Hepatocyte (in vitro differentiated cells): ENCODE results near the gene DIAPH3. TPM values are rescaled to one million over a fixed set of nuclear protein-coding genes. Genes with fewer than 3 reads are reported as not detected.
A peak's percentile ranks its signal among the peaks of the same experiment; 100 is the strongest.

Experiments
- DNase-seq: peaks from one replicate; pipeline ENCODE4 v3.0.0-alpha.2; 2016; ENCODE audit warnings: low spot score
- H2AFZ ChIP-seq: fragments of 200-600 bp; sonication (generic); 2 replicates; pipeline ENCODE4 v1.6.0; 2016; ENCODE audit warnings: antibody characterized with exemption, mild to moderate bottlenecking
- H3K27ac ChIP-seq: fragments of 200-600 bp; sonication (generic); 2 replicates; pipeline ENCODE4 v1.5.1; 2016; ENCODE audit warnings: mild to moderate bottlenecking
- H3K27me3 ChIP-seq: fragments of 200-600 bp; sonication (generic); 2 replicates; pipeline ENCODE4 v1.6.1; 2016
- H3K36me3 ChIP-seq: fragments of 200-600 bp; sonication (generic); replicated peaks from 2 replicates; pipeline ENCODE4 v1.5.1; 2016; ENCODE audit warnings: low read depth; ENCODE audit not compliant: insufficient read depth
- H3K4me1 ChIP-seq: fragments of 200-600 bp; sonication (generic); 2 replicates; pipeline ENCODE4 v1.5.1; 2016; ENCODE audit warnings: mild to moderate bottlenecking, moderate library complexity; ENCODE audit not compliant: insufficient read depth
- H3K4me2 ChIP-seq: fragments of 200-600 bp; sonication (generic); 2 replicates; pipeline ENCODE4 v1.6.0; 2016
- H3K4me3 ChIP-seq: fragments of 200-600 bp; sonication (generic); 2 replicates; pipeline ENCODE4 v1.5.1; 2016; ENCODE audit warnings: mild to moderate bottlenecking
- H3K79me2 ChIP-seq: fragments of 200-600 bp; sonication (generic); 2 replicates; pipeline ENCODE4 v1.6.0; 2017; ENCODE audit warnings: mild to moderate bottlenecking
- H3K9me2 ChIP-seq: fragments of 200-600 bp; sonication (generic); replicated peaks from 2 replicates; pipeline ENCODE4 v1.6.0; 2017; ENCODE audit warnings: mild to moderate bottlenecking; ENCODE audit not compliant: insufficient read depth
- H3K9me3 ChIP-seq: fragments of 200-600 bp; sonication (generic); 2 replicates; pipeline ENCODE4 v1.5.1; 2016; ENCODE audit warnings: low read depth, mild to moderate bottlenecking
- H4K20me1 ChIP-seq: fragments of 200-600 bp; sonication (generic); 2 replicates; pipeline ENCODE4 v1.6.0; 2016; ENCODE audit warnings: mild to moderate bottlenecking; ENCODE audit not compliant: insufficient read depth, poor library complexity, severe bottlenecking
- CTCF ChIP-seq: fragments of 200-600 bp; sonication (generic); IDR thresholded peaks from 2 replicates; pipeline ENCODE4 v1.5.1; 2016; ENCODE audit warnings: antibody characterized with exemption, mild to moderate bottlenecking; ENCODE audit not compliant: poor library complexity
- EZH2 ChIP-seq: fragments of 200-600 bp; sonication (generic); IDR thresholded peaks from 2 replicates; pipeline ENCODE4 v1.6.1; 2016; ENCODE audit warnings: antibody characterized with exemption, mild to moderate bottlenecking, borderline replicate concordance
- EZH2phosphoT487 ChIP-seq: fragments of 200-600 bp; sonication (generic); IDR thresholded peaks from one replicate; pipeline ENCODE4 v1.6.1; 2018; ENCODE audit warnings: antibody characterized with exemption, mild to moderate bottlenecking, low read depth, moderate library complexity; ENCODE audit not compliant: unreplicated experiment, severe bottlenecking
- WGBS: methylation state at CpG from one replicate; pipeline ENCODE4 v1.1.6; 2016; ENCODE audit warnings: low lambda C conversion rate; ENCODE audit errors: missing lambda C conversion rate; 5-methylcytosine and 5-hydroxymethylcytosine counted together
- polyA plus RNA-seq: library from polyadenylated mRNA; unstranded; fragments of >200 nt; fragmentation: Nextera tagmentation; extraction: Ambion mirVana; gene quantifications from 2 replicates; pipeline ENCODE4 v1.2.1, GENCODE V29; 2016
- total RNA-seq: library from RNA; depleted of rRNA; stranded (reverse); fragments of >200 nt; gene quantifications from 2 replicates; pipeline ENCODE4 v1.2.3, GENCODE V29; 2014

Gene DIAPH3
- total and polyA plus RNA-seq, 2 experiments from 2014 or later = 4.7 to 7.9 TPM

GRCh38 chr13:59681636-59682311 is 482.0 kb downstream of the DIAPH3 start:
- Histone ChIP-seq H3K36me3 (no peaks in the 10 kb centered on the region), H3K9me2 (no peaks in the 10 kb centered on the region), H3K4me1 (peaks cover 8% of the 10 kb centered on the region), H3K4me3 (no peak overlapping the region), H3K27me3 (no peaks in the 10 kb centered on the region), H3K27ac (no peak overlapping the region), H3K79me2 (no peaks in the 10 kb centered on the region), H4K20me1 (no peaks in the 10 kb centered on the region), H3K9me3 (no peaks in the 10 kb centered on the region), H3K4me2 (no peak overlapping the region), H2AFZ (no peak overlapping the region)
- no peak for TF ChIP-seq EZH2
- no peak for TF ChIP-seq CTCF
- no peak for TF ChIP-seq EZH2phosphoT487
- no peak for DNase-seq
- 86% methylated on average over 1 of the region's 1 CpG for WGBS

GRCh38 chr13:59680429-59681024 is 483.2 kb downstream of the DIAPH3 start:
- H3K79me2 ChIP-seq = no peaks in the 10 kb centered on the region
- H3K27ac ChIP-seq = no peak overlapping the region
- H3K27me3 ChIP-seq = no peaks in the 10 kb centered on the region
- no peaks in the 10 kb centered on the region for H3K9me3 ChIP-seq
- H3K9me2 ChIP-seq = no peaks in the 10 kb centered on the region
- H3K4me3 ChIP-seq = no peak overlapping the region
- no peak for DNase-seq
- no peaks in the 10 kb centered on the region for H3K36me3 ChIP-seq
- peaks cover 8% of the 10 kb centered on the region for H3K4me1 ChIP-seq
- TF ChIP-seq CTCF (peak; percentile 73), EZH2phosphoT487 (no peak)
- no peak overlapping the region for H3K4me2 ChIP-seq
- H2AFZ ChIP-seq = no peak overlapping the region
- H4K20me1 ChIP-seq = no peaks in the 10 kb centered on the region
- 67% methylated on average over 7 of the region's 7 CpGs for WGBS

- Histone ChIP-seq H3K9me2 (no peaks in the 10 kb centered on the region), H3K27me3 (no peaks in the 10 kb centered on the region), H3K79me2 (no peaks in the 10 kb centered on the region), H3K9me3 (no peaks in the 10 kb centered on the region), H3K4me2 (no peak overlapping the region), H2AFZ (no peak overlapping the region), H3K27ac (no peak overlapping the region), H4K20me1 (no peaks in the 10 kb centered on the region), H3K4me3 (no peak overlapping the region), H3K4me1 (peaks cover 7% of the 10 kb centered on the region), H3K36me3 (no peaks in the 10 kb centered on the region)
- 8% methylated on average over 1 of the region's 1 CpG for WGBS
- TF ChIP-seq CTCF (no peak), EZH2phosphoT487 (no peak), EZH2 (no peak)
- DNase-seq = no peak
Measured at GRCh38 chr13:59679254-59679653, 484.5 kb downstream of the DIAPH3 start.
